Stimulated activated CD4-positive, alpha-beta T cell treated with anti-CD3 and anti-CD28 coated beads, Interleukin-12 subunit alpha, Interleukin-12 subunit beta, amount 100 ng/mL, for 48 hours (primary cell): ENCODE data around the gene FOXJ3.

Experiments
- DNase-seq, 3 donors: peaks; one replicate each; pipeline ENCODE4 v3.0.0-alpha.2; 2020; ENCODE audit warnings: low read depth in 2 of 3, low spot score in 1 of 3

Gene FOXJ3

GRCh38 chr1:42311897-42312296 lies 23.1 kb downstream of the FOXJ3 start:
- DNase-seq: no peak

- DNase-seq: no peak
Observed at GRCh38 chr1:42311138-42311537, 23.9 kb downstream of the FOXJ3 start.

DNA sequence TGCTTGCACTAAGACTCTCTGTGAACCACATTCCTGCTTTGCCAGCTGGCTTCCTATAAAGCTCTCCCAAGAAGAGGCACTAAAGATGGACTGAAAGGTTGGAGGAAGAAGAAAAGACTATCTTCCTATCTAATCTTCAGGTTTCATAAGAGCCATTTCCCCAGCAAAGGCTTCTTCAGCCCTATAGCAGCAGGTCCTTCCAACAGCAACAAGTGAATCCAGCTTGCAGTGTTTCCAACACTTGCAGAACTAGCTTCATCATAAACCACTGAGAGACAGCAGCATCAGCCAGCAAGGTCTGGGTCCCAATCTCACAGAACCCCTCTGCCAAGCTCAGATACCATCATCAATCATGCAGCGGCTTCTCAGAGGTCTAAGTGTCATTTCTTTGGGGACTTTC lies 28.1 kb downstream of the FOXJ3 start:
- DNase-seq: no peak

- DNase-seq: no peak
Observed at GRCh38 chr1:42305639-42306038, 29.4 kb downstream of the FOXJ3 start.

- no peak for DNase-seq
Observed at GRCh38 chr1:42302034-42302433, 33.0 kb downstream of the FOXJ3 start.

GRCh38 chr1:42298520-42298919 lies 36.5 kb downstream of the FOXJ3 start:
- DNase-seq: no peak

DNA sequence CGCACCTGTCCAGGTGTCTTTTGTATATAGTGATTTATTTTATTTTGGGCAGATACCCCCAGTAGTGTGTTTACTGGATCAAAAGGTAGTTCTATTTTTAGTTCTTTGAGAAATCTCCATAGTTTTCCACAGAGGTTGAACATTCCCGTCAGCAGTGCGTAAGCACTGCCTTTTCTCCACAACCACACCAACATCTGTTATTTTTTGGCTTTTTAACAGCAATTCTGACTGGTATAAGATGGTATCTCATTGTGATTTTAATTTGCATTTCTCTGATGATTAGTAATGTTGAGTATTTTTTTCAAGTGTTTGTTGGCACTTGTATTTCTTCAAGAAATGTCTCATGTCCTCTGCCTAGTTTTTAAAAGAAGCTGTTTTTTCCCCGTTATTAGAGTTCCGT lies 39.2 kb downstream of the FOXJ3 start:
- no peak for DNase-seq

GRCh38 chr1:42290130-42290529 lies 44.9 kb downstream of the FOXJ3 start:
- DNase-seq: no peak

DNA sequence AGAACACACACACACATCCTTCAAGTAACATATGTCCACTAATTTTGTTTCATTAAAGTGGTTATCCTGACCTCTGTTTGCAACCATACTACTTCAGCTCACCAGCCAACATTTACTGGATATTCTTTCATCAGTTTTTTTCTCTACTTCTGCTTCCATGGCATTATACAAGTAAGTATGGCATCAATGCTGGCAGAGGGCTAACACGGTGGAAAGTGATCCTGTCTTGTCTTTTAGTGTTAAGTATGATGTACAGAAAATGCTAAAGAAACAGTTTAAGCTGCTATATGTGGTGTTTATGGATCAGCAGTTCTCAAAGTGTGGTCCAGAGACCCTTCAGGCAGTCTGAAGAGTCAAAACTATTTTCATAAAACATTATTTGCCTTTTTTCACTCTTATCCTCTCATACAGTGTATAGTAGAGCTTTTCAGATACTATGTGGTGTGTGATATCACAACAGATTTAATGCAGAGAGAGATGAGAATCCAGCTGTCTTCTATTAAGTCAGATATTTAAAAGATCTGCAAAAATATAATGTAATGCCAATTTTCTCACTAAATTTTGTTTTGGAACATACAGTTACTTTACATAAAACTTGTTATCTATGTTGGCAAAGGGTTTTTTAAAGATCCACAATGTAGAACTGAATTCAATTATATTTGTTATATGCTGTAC lies 46.6 kb downstream of the FOXJ3 start:
- DNase-seq: no peak

DNA sequence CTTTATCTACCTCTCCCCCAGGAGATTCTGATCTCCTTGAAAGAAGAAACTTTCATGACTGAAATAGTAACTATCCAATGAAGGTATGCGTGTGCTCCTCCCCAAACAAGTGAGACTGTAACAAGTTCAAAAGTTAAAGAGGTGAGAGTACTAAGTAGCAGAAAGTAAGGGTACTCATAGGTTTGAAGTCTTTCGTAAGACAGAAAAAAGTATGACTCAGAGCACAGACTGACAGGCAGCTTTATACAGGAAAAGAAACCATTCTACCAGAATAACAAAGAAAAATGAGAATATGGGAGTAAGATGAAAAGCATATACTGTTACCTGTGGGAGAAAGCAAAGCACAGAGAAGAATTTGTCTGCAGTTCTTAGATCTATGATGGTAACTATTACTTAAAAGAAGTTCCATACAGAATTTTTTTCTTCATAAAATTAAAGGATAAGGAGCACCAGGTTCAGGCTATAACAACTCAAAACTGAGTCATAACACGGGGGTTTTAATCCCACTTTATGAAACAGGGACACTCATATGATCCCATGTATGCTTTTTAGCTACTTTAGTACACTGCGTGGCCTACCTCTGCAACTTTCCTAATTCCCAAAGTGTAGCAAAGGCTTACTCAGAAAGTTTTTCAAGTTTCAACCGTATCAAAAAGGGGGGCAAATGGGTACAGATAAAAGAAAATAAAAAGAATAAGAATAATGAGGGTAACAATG lies 52.0 kb downstream of the FOXJ3 start:
- no peak for DNase-seq

- no peak for DNase-seq
Observed at GRCh38 chr1:42282024-42282579, 52.9 kb downstream of the FOXJ3 start.

DNA sequence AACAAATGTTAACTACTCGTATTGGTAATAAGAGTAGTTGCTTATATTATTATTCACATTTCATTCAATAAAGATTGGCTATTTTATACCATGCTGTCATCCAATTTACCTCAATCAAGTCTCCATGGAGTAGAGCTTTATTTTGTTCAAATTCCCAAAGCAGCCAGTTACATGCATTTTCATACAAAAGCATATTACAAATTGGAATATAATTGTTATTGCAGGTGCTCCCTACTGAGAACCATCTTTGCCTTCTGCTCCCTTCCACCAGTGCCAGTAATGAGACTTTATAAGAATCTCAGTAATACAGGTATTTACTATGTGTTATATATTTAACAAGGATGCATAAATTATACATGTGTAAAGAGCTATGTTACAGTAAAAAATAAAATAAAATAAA lies 54.2 kb downstream of the FOXJ3 start:
- DNase-seq: no peak

GRCh38 chr1:42279055-42279454 lies 56.0 kb downstream of the FOXJ3 start:
- DNase-seq: no peak

DNA sequence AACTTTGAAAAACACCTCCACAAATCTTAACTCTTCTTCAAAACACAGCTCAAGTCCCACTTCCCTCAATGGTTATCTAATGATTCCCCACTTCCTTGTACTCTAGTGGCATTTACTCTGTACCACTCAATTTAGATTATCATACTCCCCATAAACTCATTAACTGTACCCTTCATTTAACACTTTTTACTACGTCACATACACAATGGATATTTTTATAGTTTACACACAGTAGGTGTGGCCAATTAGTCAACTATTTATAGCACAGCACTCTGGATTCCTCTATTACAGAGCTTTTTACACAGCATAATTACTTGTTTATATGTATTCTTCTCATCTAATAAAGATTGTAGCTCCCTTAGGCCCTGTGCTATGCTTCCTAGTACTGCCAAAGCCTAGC lies 62.1 kb downstream of the FOXJ3 start:
- no peak for DNase-seq

- no peak for DNase-seq
Observed at GRCh38 chr1:42267904-42268303, 67.1 kb downstream of the FOXJ3 start.

DNA sequence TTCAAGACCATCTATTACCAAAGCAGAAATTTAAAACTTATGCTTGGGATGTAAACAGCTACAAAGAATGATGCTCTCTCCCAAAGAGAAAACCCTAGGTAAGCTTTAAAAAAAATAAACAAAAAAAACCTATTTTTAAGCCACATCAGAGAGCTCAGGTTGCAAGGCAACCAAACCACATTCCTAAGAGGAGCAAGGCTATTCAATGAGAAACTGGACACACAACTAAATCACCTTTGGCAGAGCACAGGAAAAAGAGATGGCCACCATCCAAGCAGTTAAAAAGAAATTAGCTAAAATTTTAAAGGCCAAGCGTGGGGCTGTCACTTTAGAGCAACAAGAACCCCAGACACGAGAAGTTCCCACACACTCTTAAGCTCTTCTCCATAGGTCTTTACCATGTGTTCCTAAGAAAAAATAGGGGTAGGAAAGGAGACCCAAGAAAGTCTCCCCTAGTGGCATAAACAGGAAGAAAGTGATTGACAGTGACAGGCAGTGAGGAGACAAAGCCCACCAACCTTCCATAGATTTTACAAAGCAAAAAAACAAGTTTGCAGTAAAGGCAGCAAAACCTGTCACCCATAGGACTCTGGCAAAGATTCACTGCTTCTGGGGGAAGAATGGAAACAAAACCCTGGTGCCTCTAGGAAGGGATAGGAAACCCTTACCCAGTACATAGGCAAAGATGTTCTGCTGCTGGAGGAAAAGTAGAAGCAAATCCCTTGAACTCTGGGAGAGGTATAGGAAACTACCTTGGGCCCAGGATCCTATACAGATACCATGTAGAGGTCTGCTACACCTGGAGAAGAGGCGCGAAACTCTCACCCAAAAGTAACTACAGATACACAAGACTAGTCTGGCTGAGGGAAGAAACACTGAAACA lies 68.5 kb downstream of the FOXJ3 start:
- DNase-seq: no peak

GRCh38 chr1:42264511-42265190 lies 70.4 kb downstream of the FOXJ3 start:
- DNase-seq: no peak

GRCh38 chr1:42263019-42263418 lies 72.0 kb downstream of the FOXJ3 start:
- DNase-seq: no peak

GRCh38 chr1:42260376-42261070 lies 74.5 kb downstream of the FOXJ3 start:
- no peak for DNase-seq

- DNase-seq: no peak
Observed at GRCh38 chr1:42259739-42260064, 75.3 kb downstream of the FOXJ3 start.
